HL-60/S4 treated with retinoic acid at 250 ng/mL for 4 days and 3 days (cell line): ENCODE data around the gene ABCA2.

Experiments used
- in situ Hi-C: fragments of 300-500 bp; cut with MboI; formaldehyde crosslinking; loops from 2 replicates; pipeline ENCODE4 v1.7.0; 2022; ENCODE audit warnings: low sequenced_read_pairs

The ABCA2 gene

DNA sequence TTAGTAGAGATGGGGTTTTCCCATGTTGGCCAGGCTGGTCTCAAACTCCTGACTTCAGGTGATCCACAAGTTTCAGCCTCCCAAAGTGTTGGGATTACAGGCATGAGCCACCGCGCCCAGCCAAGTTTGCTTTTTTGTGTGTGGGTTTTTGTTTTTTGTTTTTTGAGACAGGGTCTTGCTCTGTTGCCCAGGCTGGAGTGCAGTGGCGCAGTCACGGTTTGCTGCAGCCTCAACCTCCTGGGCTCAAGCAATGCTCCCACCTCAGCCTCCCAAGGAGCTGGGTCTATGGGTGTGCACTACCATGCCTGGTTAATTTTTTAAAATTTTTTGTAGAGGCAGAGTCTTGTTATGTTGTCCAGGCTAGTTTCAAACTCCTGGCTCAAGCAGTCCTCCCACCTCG, 5.4 kb upstream of the ABCA2 start:
- in situ Hi-C loops = loop anchor here (25.0 kb wide), 1 partner anchor 246 kb away; the partner anchor contains the start of genes CCDC183 and TMEM141

GRCh38 chr9:137032858-137033257, 4.8 kb upstream of the ABCA2 start:
- in situ Hi-C loops = loop anchor here (25.0 kb wide), 1 partner anchor 246 kb away; the partner anchor contains the start of genes CCDC183 and TMEM141

- in situ Hi-C loops = loop anchor here (25.0 kb wide), 1 partner anchor 245 kb away; the partner anchor contains the start of genes CCDC183 and TMEM141
Observed at GRCh38 chr9:137031904-137032640, 4.0 kb upstream of the ABCA2 start, which contains the start of gene FUT7. Gene FUT7 (minus strand): TSS chr9:137032088. CDS start chr9:137031991, 97 bp downstream.

DNA sequence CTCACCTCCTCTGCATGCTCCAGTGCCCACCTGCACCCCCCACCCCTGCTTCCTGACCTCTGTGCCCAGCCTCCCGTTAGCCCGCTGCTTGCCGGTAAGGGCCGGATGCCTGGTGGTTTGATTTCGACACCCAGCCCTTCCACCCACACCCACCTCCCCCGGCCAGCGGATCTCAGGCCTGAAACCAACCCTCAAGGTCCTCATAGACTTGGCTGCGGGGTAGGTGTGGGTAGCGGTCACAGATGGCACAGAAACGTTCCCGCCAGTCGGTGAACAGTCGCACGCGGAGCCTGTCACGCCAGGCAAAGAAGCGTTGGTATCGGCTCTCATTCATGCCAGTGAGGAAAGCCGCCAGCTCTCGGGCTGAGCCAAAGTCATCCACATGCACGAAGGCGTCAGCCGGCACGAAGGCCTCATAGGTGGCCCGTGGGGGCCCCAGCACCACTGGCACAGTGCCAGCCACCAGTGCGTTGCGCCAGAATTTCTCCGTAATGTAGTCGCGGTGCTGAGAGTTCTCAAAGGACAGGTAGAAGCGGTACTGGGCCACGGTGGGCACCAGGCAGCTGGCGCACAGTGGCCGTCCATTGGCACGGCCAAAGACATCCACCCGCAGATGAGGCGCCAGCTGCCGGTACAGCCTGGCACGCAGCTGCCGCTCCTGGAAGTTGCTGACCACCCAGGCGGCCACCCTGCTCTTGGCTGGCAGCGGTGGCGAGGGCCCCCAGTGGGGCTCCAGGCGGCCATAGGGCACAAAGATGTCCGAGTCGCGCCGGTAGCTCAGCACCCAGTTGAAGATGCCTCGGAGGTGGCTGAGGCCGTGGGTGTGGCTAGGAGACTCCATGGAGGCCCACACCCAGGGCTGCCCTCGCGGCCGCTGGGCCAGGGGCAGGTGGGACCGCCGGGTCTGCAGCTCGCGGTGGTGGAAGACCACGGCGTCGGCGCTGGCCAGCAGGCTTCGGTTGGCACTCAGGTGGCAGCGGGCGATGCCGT, 2.8 kb upstream of the ABCA2 start:
- in situ Hi-C loops = loop anchor here (25.0 kb wide), 1 partner anchor 244 kb away; the partner anchor contains the start of genes CCDC183 and TMEM141

GRCh38 chr9:137030006-137030405, 2.0 kb upstream of the ABCA2 start:
- in situ Hi-C loops = loop anchor here (25.0 kb wide), 1 partner anchor 243 kb away; the partner anchor contains the start of genes CCDC183 and TMEM141

DNA sequence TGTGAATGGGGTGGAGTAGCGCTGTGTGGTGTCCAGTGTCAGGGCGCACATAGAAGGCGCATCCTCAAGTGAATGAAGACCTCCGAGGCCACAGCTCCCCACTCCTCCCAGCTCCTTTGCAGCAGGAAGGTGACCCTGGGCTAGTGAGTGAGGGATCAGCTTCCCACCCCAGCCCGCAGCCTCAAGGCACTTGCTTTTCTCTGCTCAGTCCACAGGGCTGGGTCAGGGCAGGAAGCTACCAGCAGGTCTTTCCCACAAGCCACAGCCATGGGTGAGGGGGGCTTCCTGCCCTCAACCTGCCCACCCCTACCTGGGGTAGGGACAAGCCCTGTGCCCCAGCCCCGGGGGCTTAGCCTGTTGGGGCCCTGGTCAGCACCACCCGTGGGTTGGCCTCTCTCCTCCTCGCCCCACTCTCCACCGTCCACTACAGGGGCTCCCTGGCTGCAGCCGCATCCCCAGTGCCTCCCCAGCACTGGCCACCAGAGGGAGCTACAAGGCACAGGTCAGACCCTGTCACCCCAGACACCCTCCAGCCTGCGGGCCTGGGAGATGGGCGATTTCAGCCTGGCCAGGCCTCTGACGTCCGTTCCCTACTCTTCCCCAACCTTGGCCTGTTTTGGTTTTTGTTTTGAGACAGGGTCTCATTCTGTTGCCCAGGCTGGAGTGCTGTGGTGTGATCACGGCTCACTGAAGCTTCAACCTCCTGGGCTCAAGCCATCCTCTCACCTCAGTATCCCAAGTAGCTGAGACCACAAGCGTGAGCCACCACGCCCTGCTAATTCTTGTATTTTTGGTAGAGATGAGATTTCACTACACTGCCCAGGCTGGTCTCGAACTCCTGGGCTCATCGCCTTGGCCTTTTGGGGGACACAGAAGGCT, 1.3 kb upstream of the ABCA2 start:
- in situ Hi-C loops = loop anchor here (25.0 kb wide), 1 partner anchor 242 kb away; the partner anchor contains the start of genes CCDC183 and TMEM141

DNA sequence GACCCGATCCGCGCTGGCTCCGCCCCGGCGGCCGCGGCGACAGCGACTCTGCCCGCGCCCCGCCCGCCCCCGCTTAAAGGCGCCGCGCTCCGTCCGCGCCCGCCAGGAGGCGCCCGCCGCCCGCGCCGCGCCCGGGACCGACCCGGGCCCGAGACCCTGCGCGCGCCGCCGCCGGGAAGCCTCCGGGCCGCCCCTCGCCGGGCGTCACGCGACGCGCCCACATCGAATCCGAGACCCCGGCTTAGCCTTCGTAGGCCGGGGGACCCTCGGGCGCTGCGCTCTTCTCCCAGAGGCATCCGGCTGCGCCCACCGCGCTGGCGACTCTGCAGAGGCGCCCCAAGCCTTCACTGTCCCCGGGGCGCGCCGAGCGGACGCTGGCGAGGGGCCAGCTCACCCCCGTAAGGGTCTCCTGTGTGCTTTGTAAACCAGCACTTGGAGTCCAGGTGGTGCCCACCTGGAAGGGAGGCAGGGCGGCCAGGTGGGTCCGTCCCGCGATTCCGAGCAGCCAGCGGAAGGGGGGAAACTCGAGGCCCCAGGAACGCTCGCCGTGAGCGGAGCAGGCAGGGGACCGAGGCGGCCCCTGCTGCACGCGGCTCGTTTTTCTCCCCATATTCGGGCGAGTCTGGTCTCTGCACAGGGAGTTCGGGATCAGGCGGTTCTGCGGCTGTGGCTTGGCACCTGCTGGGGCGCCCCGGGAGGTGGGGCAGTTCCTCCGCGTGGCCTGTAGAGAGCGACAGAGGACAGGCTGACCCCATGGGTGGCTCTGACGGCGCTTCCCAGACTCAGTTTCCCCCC, 423 bp upstream of the ABCA2 start:
- in situ Hi-C loops = loop anchor here (25.0 kb wide), 1 partner anchor 241 kb away; the partner anchor contains the start of genes CCDC183 and TMEM141

DNA sequence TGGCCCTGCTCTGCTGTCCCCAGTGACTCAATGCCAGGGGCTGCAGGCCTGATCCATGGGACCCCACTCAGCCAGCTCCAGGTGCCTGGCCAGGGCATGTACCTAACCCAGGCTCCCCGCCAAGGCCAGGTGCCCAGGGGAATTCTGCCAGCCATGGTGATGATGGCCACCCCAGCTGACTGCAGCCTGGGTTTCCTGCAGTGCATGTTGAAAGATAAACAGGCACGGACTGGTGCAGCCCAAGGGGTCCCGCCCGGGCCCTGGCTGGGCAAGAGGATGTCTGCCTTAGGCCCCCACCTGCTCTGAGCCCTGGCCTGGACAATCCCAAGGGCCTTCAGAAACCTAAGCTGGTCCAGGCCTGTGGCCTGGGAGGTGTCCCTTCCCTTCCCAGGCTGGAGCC, 1.2 kb downstream of the ABCA2 start:
- in situ Hi-C loops = loop anchor here (25.0 kb wide), 1 partner anchor 240 kb away; the partner anchor contains the start of genes CCDC183 and TMEM141

DNA sequence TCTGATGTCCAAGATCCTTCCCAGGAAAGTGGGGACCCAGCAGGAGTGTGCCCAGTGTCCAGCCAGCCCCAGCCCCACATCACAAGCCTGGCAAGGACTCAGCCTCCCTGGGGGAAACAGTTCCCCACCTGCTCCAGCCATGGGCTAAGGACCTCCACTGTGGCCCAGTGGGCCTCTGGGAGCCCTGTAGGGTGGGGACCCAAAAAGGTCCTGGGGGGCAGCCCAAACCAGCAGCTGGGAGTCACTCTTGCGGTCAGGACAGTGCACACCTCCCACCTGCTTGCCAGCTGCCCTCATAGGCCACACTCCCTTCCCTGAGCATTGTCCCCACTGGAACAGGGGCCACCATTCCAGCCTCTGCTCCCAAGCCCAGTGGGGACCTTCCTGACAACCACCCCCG, 1.7 kb downstream of the ABCA2 start:
- in situ Hi-C loops = loop anchor here (25.0 kb wide), 1 partner anchor 239 kb away; the partner anchor contains the start of genes CCDC183 and TMEM141

- in situ Hi-C loops = loop anchor here (25.0 kb wide), 1 partner anchor 238 kb away; the partner anchor contains the start of genes CCDC183 and TMEM141
Observed at GRCh38 chr9:137025517-137025966, 2.5 kb downstream of the ABCA2 start.

- in situ Hi-C loops = no loop called here
Observed at GRCh38 chr9:137023583-137023991, 4.5 kb downstream of the ABCA2 start.

DNA sequence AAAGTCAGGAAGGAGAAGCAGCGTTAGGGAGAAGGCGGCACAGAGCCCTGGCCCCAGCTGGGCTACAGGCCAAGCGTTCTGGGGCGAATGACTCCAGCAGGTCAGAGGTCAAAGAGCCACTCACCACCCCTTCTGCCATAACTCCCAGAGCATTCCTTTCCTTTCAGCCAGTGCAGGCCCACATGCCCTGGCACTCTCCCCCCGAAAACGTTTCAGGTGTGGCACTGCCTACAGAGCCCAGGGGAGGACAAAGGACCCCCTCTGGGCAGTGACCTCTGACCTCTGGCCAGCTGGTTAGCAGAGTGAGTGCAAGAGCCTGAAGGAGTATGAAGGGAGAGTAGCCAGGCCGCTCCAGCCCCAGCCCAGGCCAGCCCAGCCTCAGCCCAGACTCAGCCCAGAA, 4.9 kb downstream of the ABCA2 start:
- in situ Hi-C loops = no loop called here

GRCh38 chr9:137022662-137023008, 5.4 kb downstream of the ABCA2 start:
- in situ Hi-C loops = no loop called here

- in situ Hi-C loops = no loop called here
Observed at GRCh38 chr9:137021979-137022661, 5.9 kb downstream of the ABCA2 start.

DNA sequence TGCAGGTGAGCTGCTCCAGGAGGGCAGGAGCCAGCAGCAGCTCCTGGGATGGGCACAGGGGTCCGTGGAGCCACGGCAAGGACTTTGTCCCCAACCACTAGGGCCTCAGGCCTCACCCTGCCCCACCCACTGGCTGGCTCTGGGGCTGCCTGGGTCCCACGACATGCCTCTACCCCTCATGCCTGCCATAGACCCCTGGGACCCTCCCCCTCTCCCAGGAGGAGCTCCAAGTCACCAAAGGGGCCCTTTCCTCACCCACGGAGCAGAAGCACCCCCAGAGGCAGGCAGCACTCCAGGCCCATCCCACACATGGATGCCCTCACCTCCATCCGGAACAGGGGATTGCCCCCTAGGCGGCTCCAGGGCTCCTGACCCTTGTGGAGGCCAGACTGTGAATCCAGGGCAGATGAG, 6.5 kb downstream of the ABCA2 start:
- in situ Hi-C loops = no loop called here

GRCh38 chr9:137020771-137021567, 7.1 kb downstream of the ABCA2 start:
- in situ Hi-C loops = no loop called here

GRCh38 chr9:137019891-137020683, 8.0 kb downstream of the ABCA2 start:
- in situ Hi-C loops = no loop called here
